MCF 10A (cell line): ENCODE data around the gene ERLEC1. TPM values are rescaled to one million over a fixed set of nuclear protein-coding genes. Genes with fewer than 3 reads are reported as not detected.

ENCODE experiments used
- BruUV-seq: library from RNA; stranded (reverse); fragments of 400-500 nt; replicated peaks from 2 replicates; lab custom pipeline; 2021; lab: Mats Ljungman, UMichigan
- CTCF ChIA-PET: fragments of 300-600 bp; sonication (Branson Sonifier 250); formaldehyde crosslinking; extraction: SDS; loops from one replicate; lab custom pipeline; 2021; ENCODE audit warnings: antibody characterized with exemption, inconsistent platforms; lab: Yijun Ruan, JAX
- POLR2A ChIA-PET: fragments of 300-600, 350-650 bp; sonication (Branson Sonifier 250); formaldehyde crosslinking; extraction: SDS; loops from one replicate; lab custom pipeline; 2020; ENCODE audit warnings: antibody characterized with exemption, inconsistent platforms; lab: Yijun Ruan, JAX
- DNase-seq: peaks from one replicate; pipeline ENCODE4 v3.0.0-alpha.2; 2018; ENCODE audit not compliant: unreplicated experiment
- H3K27ac Mint-ChIP-seq: one replicate; pipeline ENCODE4 v1.8.0; 2022; ENCODE audit warnings: mild to moderate bottlenecking, low read depth, mixed read lengths; ENCODE audit not compliant: unreplicated experiment
- H3K27me3 Mint-ChIP-seq: one replicate; pipeline ENCODE4 v1.8.0; 2022; ENCODE audit warnings: mixed read lengths; ENCODE audit not compliant: insufficient read depth, unreplicated experiment
- H3K36me3 Mint-ChIP-seq: one replicate; pipeline ENCODE4 v1.8.0; 2022; ENCODE audit warnings: mild to moderate bottlenecking, moderate library complexity, mixed read lengths; ENCODE audit not compliant: insufficient read depth, unreplicated experiment
- H3K4me1 Mint-ChIP-seq: one replicate; pipeline ENCODE4 v1.8.0; 2022; ENCODE audit warnings: mixed read lengths; ENCODE audit not compliant: insufficient read depth, unreplicated experiment
- H3K4me3 Mint-ChIP-seq: one replicate; pipeline ENCODE4 v1.8.0; 2022; ENCODE audit warnings: mild to moderate bottlenecking, moderate library complexity, mixed read lengths; ENCODE audit not compliant: unreplicated experiment
- H3K9me3 Mint-ChIP-seq: one replicate; pipeline ENCODE4 v1.8.0; 2022; ENCODE audit warnings: mixed read lengths; ENCODE audit not compliant: unreplicated experiment
- CTCF ChIP-seq: fragments of 200-600 bp; IDR thresholded peaks from one replicate; pipeline ENCODE4 v1.8.0; 2022; ENCODE audit warnings: antibody characterized with exemption, mild to moderate bottlenecking; ENCODE audit not compliant: unreplicated experiment
- intact Hi-C: fragments of 100-400 bp; cut with micrococcal nuclease; formaldehyde crosslinking; loops from 2 replicates; pipeline ENCODE4 v1.14.1; 2022
- total RNA-seq: library from RNA; stranded (reverse); gene quantifications from 2 replicates; pipeline ENCODE4 v1.2.3, GENCODE V29; 2022

ERLEC1 gene
- total RNA-seq, 1 experiment from 2014 or later = 51.4 TPM

DNA sequence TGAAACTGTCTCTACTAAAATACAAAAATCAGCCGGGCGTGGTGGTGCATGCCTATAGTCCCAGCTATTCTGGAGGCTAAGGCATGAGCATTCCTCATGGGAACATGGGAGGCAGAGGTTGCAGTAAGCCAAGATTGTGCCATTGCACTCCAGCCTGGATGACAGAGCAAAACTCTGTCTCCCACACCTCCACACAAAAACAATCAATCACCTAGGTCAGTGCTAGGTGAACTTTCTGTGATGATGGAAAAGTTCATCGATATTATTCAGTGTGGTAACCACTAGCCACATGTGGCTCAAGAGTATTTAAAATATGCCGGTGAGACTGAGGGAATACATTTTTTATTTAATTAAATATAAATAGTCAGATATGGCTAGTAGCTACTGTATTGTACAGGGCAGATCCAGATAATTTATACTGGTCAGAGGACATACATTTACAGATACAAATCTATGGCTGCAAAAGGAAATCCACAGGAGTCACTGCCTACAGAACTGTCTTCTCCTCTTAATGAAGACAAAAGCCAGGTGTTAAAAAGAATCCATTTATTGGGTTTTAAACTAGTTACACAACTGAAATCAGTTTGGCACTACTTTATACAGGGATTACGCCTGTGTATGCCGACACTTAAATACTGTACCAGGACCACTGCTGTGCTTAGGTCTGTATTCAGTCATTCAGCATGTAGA, 76.8 kb downstream of the ERLEC1 start:
- Mint-ChIP-seq H3K36me3 (peaks cover 57% of the 10 kb centered on the region), H3K4me1 (no peaks in the 10 kb centered on the region), H3K27me3 (no peaks in the 10 kb centered on the region), H3K27ac (no peak overlapping the region), H3K4me3 (no peak overlapping the region), H3K9me3 (no peaks in the 10 kb centered on the region)
- TF ChIP-seq CTCF = no peak
- no TSS peak for BruUV-seq
- DNase-seq = no peak
- ChIA-PET POLR2A (interaction anchor here (0.9 kb wide), 1 partner anchor 10 kb away, joined by 3 read pairs; no protein-coding TSS in a partner anchor), CTCF (no interaction called here)
- intact Hi-C loops = no loop called here

- DNase-seq = no peak
- CTCF ChIA-PET = interaction anchor here (0.7 kb wide), 2 partner anchors 156 to 780 kb away, joined by 3 to 4 read pairs; no protein-coding TSS in a partner anchor
- Mint-ChIP-seq H3K4me3 (no peak overlapping the region), H3K36me3 (peaks cover 64% of the 10 kb centered on the region), H3K27ac (peak overlapping the region; percentile 27), H3K9me3 (no peaks in the 10 kb centered on the region), H3K4me1 (no peaks in the 10 kb centered on the region), H3K27me3 (no peaks in the 10 kb centered on the region)
- intact Hi-C loops = no loop called here
- POLR2A ChIA-PET = no interaction called here
- BruUV-seq = no TSS peak
- TF ChIP-seq CTCF = no peak
These were observed 78.4 kb downstream of the ERLEC1 start for GRCh38 chr2:53865264-53865663.

DNA sequence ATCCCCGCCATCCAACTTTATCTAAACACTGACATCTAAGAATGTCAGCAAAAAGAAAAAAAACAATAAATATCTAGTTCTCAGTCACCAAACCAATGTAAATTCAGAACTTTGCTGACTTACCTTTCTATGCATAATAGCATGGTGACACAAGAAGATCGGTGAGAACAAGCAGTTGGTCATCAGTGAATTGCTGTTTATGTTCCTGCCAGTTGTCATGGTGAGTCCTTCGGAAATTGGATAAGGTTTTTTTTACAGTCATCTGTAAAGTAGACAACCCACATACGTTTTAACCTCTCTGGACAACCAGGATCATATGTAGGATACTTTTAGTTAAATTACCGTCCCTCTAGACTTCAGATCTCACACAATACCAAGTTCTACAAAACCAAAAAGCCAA, 79.1 kb downstream of the ERLEC1 start:
- intact Hi-C loops = no loop called here
- Mint-ChIP-seq H3K4me1 (no peaks in the 10 kb centered on the region), H3K4me3 (no peak overlapping the region), H3K9me3 (no peaks in the 10 kb centered on the region), H3K36me3 (peaks cover 69% of the 10 kb centered on the region), H3K27ac (no peak overlapping the region), H3K27me3 (no peaks in the 10 kb centered on the region)
- TF ChIP-seq CTCF = no peak
- BruUV-seq = no TSS peak
- ChIA-PET POLR2A (interaction anchor here (1.2 kb wide), 1 partner anchor 46 kb away, joined by 3 read pairs; no protein-coding TSS in a partner anchor), CTCF (interaction anchor here (0.6 kb wide), 1 partner anchor 249 kb away, joined by 5 read pairs; no protein-coding TSS in a partner anchor)
- DNase-seq = no peak

DNA sequence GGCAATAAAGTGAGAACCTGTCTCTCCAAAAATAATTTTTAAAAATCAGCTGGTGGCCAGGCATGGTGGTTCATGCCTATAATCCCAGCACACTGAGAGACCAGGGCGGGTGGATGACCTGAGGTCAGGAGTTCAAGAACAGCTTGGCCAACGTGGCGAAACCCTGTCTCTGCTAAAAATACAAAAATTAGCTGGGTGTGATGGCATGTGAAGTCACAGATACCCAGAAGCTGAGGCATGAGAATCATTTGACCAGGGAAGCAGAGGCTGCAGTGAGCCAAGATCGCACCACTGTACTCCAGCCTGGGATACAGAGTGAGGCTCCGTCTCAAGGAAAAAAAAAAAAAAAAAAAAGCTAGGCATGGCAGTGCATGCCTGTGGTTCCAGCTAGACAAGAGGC, 80.3 kb downstream of the ERLEC1 start:
- BruUV-seq = no TSS peak
- Mint-ChIP-seq H3K9me3 (no peaks in the 10 kb centered on the region), H3K27ac (no peak overlapping the region), H3K27me3 (no peaks in the 10 kb centered on the region), H3K4me3 (no peak overlapping the region), H3K4me1 (no peaks in the 10 kb centered on the region), H3K36me3 (peaks cover 72% of the 10 kb centered on the region)
- ChIA-PET CTCF (interaction anchor here (0.6 kb wide), 1 partner anchor 230 kb away, joined by 3 read pairs; no protein-coding TSS in a partner anchor), POLR2A (interaction anchor here (1.0 to 1.2 kb wide), 2 partner anchors 27 to 45 kb away, joined by 3 read pairs; no protein-coding TSS in a partner anchor)
- intact Hi-C loops = no loop called here
- no peak for TF ChIP-seq CTCF
- DNase-seq = no peak
